HL-60 (cell line): ENCODE results near the gene GABARAP.

Source experiments
- DNase-seq, 2 experiments: peaks; one replicate each; pipeline ENCODE4 v3.0.0-alpha.2; 2010 to 2020; ENCODE audit warnings: low read depth in 1 of 2, low spot score in 1 of 2
- H3K27ac ChIP-seq: fragments of 250-450 bp; sonication (Bioruptor Pico); replicated peaks from 2 replicates; pipeline ENCODE4 v1.5.1; 2020; ENCODE audit warnings: mild to moderate bottlenecking, moderate library complexity
- H3K27me3 ChIP-seq: fragments of 250-450 bp; sonication (Bioruptor Pico); 2 replicates; pipeline ENCODE4 v1.5.1; 2021; ENCODE audit warnings: mild to moderate bottlenecking, moderate library complexity; ENCODE audit not compliant: insufficient read depth, poor library complexity, severe bottlenecking
- H3K4me3 ChIP-seq: replicated peaks from 2 replicates; pipeline ENCODE4 v1.5.1; 2011; ENCODE audit warnings: mild to moderate bottlenecking, control low read depth, low read length; ENCODE audit not compliant: insufficient read depth
- GABPA ChIP-seq: IDR thresholded peaks from 2 replicates; pipeline ENCODE4 v1.6.1; 2012; ENCODE audit warnings: low read depth
- POLR2AphosphoS5 ChIP-seq: IDR thresholded peaks from 2 replicates; pipeline ENCODE4 v1.6.1; 2012; ENCODE audit warnings: low read depth
- SPI1 ChIP-seq: IDR thresholded peaks from 2 replicates; pipeline ENCODE4 v1.6.1; 2012; ENCODE audit warnings: low read depth, mild to moderate bottlenecking, borderline replicate concordance
- TF ChIP-seq, protein P1 (sequence below): IDR thresholded peaks from one replicate; pipeline ENCODE4 v1.5.1; 2011; ENCODE audit warnings: low read length, control low read depth, inconsistent platforms; ENCODE audit not compliant: insufficient read depth
- TF ChIP-seq, protein P2 (sequence below): IDR thresholded peaks from 2 replicates; pipeline ENCODE4 v1.6.1; 2012; ENCODE audit warnings: low read depth; ENCODE audit not compliant: insufficient replicate concordance

Gene GABARAP

DNA sequence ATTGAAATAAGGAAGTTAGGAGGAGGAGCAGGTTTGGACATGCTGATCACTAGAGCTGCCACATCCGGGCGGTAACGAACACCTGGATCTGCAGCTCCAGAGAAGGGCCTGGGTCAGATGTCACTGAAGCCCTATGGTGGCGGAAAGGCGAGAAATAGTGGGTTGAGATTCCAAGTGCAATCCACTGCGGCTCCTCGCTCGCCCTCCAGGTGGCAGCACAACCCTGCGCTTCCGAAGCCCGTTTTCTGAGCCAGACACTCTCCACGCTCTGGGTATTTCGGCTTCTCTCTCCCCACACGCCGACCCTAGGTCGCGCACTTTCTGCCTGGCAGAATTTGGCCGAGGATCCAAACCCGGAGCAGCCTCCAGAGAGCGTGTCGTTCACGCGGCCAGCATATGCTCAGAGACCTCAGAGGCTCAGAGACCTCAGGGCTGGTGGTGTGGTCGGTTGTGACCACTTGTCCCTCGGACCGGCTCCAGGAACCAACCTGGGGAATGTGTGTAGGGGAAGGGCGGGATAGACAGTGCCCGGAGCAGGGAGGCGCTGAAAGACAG lies 38.3 kb upstream of the GABARAP start:
- H3K27ac ChIP-seq = no peak overlapping the region
- TF ChIP-seq GABPA (no peak), POLR2AphosphoS5 (no peak), SPI1 (no peak)
- TF ChIP-seq, protein P1, sequence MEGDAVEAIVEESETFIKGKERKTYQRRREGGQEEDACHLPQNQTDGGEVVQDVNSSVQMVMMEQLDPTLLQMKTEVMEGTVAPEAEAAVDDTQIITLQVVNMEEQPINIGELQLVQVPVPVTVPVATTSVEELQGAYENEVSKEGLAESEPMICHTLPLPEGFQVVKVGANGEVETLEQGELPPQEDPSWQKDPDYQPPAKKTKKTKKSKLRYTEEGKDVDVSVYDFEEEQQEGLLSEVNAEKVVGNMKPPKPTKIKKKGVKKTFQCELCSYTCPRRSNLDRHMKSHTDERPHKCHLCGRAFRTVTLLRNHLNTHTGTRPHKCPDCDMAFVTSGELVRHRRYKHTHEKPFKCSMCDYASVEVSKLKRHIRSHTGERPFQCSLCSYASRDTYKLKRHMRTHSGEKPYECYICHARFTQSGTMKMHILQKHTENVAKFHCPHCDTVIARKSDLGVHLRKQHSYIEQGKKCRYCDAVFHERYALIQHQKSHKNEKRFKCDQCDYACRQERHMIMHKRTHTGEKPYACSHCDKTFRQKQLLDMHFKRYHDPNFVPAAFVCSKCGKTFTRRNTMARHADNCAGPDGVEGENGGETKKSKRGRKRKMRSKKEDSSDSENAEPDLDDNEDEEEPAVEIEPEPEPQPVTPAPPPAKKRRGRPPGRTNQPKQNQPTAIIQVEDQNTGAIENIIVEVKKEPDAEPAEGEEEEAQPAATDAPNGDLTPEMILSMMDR = peak; percentile 65
- TF ChIP-seq, protein P2, sequence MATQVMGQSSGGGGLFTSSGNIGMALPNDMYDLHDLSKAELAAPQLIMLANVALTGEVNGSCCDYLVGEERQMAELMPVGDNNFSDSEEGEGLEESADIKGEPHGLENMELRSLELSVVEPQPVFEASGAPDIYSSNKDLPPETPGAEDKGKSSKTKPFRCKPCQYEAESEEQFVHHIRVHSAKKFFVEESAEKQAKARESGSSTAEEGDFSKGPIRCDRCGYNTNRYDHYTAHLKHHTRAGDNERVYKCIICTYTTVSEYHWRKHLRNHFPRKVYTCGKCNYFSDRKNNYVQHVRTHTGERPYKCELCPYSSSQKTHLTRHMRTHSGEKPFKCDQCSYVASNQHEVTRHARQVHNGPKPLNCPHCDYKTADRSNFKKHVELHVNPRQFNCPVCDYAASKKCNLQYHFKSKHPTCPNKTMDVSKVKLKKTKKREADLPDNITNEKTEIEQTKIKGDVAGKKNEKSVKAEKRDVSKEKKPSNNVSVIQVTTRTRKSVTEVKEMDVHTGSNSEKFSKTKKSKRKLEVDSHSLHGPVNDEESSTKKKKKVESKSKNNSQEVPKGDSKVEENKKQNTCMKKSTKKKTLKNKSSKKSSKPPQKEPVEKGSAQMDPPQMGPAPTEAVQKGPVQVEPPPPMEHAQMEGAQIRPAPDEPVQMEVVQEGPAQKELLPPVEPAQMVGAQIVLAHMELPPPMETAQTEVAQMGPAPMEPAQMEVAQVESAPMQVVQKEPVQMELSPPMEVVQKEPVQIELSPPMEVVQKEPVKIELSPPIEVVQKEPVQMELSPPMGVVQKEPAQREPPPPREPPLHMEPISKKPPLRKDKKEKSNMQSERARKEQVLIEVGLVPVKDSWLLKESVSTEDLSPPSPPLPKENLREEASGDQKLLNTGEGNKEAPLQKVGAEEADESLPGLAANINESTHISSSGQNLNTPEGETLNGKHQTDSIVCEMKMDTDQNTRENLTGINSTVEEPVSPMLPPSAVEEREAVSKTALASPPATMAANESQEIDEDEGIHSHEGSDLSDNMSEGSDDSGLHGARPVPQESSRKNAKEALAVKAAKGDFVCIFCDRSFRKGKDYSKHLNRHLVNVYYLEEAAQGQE = no peak
- peak; percentile 50 to 67 for DNase-seq
- H3K4me3 ChIP-seq = peak overlapping the region; percentile 25
- no peaks in the 10 kb centered on the region for H3K27me3 ChIP-seq

DNA sequence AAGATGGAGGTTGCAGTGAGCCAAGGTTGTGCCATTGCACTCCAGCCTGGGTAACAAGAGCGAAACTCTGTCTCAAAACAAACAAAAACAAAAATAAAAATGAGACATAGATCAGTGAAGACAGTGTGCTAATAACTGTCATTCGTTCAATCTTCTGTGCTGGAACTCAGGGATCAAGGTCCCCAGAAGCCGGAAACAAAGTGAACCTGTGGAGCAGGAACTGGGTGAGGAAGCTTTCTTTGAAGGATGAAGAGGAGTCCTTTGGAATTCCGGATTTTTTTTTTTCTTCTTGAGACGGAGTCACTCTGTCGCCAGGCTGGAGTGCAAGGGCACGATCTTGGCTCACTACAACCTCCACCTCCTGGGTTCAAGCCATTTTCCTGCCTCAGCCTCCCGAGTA lies 37.2 kb upstream of the GABARAP start:
- DNase-seq = no peak
- H3K4me3 ChIP-seq = no peak overlapping the region
- no peak for TF ChIP-seq GABPA
- no peak for TF ChIP-seq POLR2AphosphoS5
- TF ChIP-seq SPI1 = no peak
- TF ChIP-seq, protein P1 = no peak
- TF ChIP-seq, protein P2 = no peak
- no peak overlapping the region for H3K27ac ChIP-seq
- H3K27me3 ChIP-seq = no peaks in the 10 kb centered on the region

DNA sequence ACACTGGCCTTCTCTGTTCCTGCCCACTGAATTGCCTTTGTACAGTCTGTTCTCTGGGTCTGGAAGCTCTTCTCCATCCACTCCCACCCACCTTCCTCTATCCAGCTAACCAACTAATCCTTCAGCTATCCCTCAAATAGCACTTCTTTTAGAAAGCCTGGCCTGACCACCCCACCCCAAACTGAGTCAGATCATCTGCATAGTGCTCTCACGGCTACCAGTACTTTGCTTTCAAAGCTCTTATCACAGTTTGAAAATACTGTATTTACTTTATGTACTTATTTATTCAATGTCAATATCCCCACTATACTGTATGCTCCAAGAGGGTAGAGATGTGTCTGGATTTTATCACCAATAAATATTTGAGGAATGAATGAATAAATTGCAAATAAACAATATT lies 24.5 kb upstream of the GABARAP start:
- H3K4me3 ChIP-seq = no peak overlapping the region
- no peak for DNase-seq
- TF ChIP-seq GABPA (no peak), SPI1 (no peak), POLR2AphosphoS5 (no peak)
- TF ChIP-seq, protein P1 = no peak
- TF ChIP-seq, protein P2 = no peak
- H3K27me3 ChIP-seq = no peaks in the 10 kb centered on the region
- no peak overlapping the region for H3K27ac ChIP-seq
